ENCODE data around the gene ZNF511. TPM values are rescaled to one million over a fixed set of nuclear protein-coding genes. Genes with fewer than 3 reads are reported as not detected.

The ZNF511 gene
- total RNA-seq, 1 donor from 2014 or later: 56.7 TPM

GRCh38 chr10:133351408-133352318 lies 42.9 kb downstream of the ZNF511 start:
- peaks cover 4% of the 10 kb centered on the region for H3K27me3 Mint-ChIP-seq
- POLR2A ChIA-PET: no interaction called here
- H3K27ac Mint-ChIP-seq: no peak overlapping the region
- H3K4me3 Mint-ChIP-seq: no peak overlapping the region
- ATAC-seq (ENCODE audit: low read depth): no peak
- CTCF ChIA-PET: no interaction called here
- no peaks in the 10 kb centered on the region for H3K36me3 Mint-ChIP-seq (ENCODE audit: low read depth)
- H3K4me1 Mint-ChIP-seq: peaks cover 6% of the 10 kb centered on the region
- intact Hi-C loops (cut with micrococcal nuclease): no loop called here
- H3K9me3 Mint-ChIP-seq: no peaks in the 10 kb centered on the region
- no peak for TF ChIP-seq CTCF (IDR thresholded peaks at IDR 0.05)
- DNase-seq: no peak

GRCh38 chr10:133353202-133353959 lies 44.7 kb downstream of the ZNF511 start:
- Mint-ChIP-seq H3K4me1 (peaks cover 7% of the 10 kb centered on the region), H3K36me3 (ENCODE audit: low read depth) (no peaks in the 10 kb centered on the region), H3K9me3 (no peaks in the 10 kb centered on the region), H3K27ac (no peak overlapping the region), H3K4me3 (no peak overlapping the region), H3K27me3 (peaks cover 4% of the 10 kb centered on the region)
- CTCF ChIA-PET: no interaction called here
- no peak for ATAC-seq (ENCODE audit: low read depth)
- intact Hi-C loops (cut with micrococcal nuclease): no loop called here
- no peak for TF ChIP-seq CTCF (IDR thresholded peaks at IDR 0.05)
- POLR2A ChIA-PET: interaction anchor here (0.5 to 1.2 kb wide), 3 partner anchors 19 to 38 kb away, joined by 3 to 4 read pairs (median 4); no protein-coding TSS in a partner anchor
- no peak for DNase-seq

- no peak for ATAC-seq (ENCODE audit: low read depth)
- DNase-seq: no peak
- TF ChIP-seq CTCF (IDR thresholded peaks at IDR 0.05): no peak
- ChIA-PET POLR2A (interaction anchor here (0.5 to 1.2 kb wide), 2 partner anchors 18 to 26 kb away, joined by 4 read pairs; no protein-coding TSS in a partner anchor), CTCF (no interaction called here)
- Mint-ChIP-seq H3K9me3 (no peaks in the 10 kb centered on the region), H3K27me3 (peaks cover 3% of the 10 kb centered on the region), H3K4me3 (no peak overlapping the region), H3K4me1 (peaks cover 7% of the 10 kb centered on the region), H3K27ac (no peak overlapping the region), H3K36me3 (ENCODE audit: low read depth) (no peaks in the 10 kb centered on the region)
- intact Hi-C loops (cut with micrococcal nuclease): no loop called here
Measured at GRCh38 chr10:133353988-133354605, 45.4 kb downstream of the ZNF511 start.

GRCh38 chr10:133354672-133355240 lies 46.0 kb downstream of the ZNF511 start:
- Mint-ChIP-seq H3K9me3 (no peaks in the 10 kb centered on the region), H3K27ac (no peak overlapping the region), H3K4me1 (peaks cover 7% of the 10 kb centered on the region), H3K27me3 (no peaks in the 10 kb centered on the region), H3K36me3 (ENCODE audit: low read depth) (no peaks in the 10 kb centered on the region), H3K4me3 (no peak overlapping the region)
- ATAC-seq (ENCODE audit: low read depth) (no peak), DNase-seq (no peak)
- POLR2A ChIA-PET: no interaction called here
- TF ChIP-seq CTCF (IDR thresholded peaks at IDR 0.05): no peak
- intact Hi-C loops (cut with micrococcal nuclease): no loop called here
- CTCF ChIA-PET: no interaction called here

Measured in activated B cell treated with CpG ODN at 0.5 μM for 24 hours (primary cell).